Measurements from ENCODE around the gene GFY.

GFY gene

DNA sequence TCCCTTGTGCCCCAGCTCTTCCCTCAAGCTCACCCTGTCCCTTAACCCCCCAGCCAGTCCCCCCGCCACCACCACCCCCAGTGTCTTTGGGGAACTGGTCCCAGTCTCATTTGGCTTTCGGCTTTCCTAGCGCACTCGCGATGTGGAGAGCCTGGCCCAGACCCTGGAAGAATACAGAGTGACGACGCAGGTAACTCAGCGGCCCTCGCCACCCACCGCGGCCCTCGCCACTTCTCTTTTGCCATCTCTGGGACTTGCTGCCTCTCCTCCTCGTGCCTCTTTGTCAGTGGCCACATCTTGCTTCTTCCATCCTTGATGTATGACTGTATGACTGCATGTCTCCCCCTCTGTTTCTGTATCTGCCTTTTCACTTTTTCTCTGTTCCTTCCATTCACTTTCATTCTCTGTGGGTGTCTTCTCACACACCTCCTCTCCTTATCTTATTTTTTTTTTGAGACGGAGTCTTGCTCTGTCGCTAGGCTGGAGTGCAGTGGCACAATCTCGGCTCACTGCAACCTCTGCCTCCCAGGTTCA is 17.6 kb upstream of the GFY start:
- no peak for DNase-seq (ENCODE audit: low read depth in 1 of 2, low spot score in 1 of 2)

DNA sequence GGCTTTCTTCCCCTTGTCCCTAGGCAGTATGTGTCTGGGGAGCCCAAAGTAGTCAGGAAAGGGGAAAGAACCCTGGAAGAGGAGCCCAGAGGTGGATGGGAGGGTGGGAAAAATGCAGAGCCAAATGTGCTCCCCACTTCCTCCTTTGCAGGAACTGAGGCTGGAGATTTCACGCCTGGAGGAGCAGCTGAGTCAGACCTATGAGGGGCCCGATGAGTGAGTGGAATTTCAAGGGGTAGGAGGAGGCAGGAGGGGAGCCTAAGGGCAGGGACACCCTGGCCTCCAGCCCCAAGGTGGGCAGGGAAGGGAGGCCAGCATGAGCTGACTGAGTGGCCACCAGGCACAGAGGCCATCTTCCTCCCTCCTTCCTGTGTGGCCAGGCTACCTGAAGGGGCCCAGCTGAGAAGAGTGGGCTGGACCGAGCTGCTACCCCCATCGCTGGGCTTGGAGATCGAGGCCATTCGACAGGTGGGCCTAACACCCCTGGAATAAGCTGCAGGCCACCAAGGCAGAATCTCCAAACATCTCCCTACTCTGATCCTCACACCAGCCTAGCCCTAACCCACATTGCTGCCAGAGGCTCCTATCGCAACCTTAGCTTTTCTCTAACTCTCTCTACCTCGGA is 16.3 kb upstream of the GFY start:
- DNase-seq (ENCODE audit: low read depth in 1 of 2, low spot score in 1 of 2) = no peak

DNA sequence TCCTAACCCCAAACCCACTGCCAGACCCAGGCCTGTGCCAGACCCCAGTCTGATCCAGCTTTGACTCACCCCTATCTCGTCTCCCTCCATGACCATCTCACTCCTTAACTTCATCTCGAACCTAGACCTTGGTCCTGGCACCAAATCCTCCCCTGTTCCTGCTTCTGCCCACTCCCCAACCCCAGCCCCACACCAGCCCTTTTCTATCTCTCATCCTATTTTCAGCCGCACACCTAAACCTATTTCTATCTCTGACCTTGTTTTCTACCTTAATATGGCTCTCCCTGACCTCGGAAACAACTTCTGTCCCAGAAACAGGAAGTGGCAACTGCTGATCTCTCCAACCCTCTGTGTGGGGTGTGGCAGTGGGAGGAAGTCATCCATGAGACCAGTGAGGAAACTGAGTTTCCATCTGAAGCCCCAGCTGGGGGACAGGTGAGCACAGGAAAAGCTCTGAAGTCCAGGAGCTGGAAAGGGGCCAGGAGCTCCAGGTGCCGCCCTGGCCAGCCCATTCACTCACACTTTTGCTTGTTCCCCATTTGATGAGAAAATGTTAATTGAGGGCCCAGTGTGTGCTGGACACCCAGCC is 15.7 kb upstream of the GFY start:
- DNase-seq (ENCODE audit: low read depth in 1 of 2, low spot score in 1 of 2) = no peak

DNA sequence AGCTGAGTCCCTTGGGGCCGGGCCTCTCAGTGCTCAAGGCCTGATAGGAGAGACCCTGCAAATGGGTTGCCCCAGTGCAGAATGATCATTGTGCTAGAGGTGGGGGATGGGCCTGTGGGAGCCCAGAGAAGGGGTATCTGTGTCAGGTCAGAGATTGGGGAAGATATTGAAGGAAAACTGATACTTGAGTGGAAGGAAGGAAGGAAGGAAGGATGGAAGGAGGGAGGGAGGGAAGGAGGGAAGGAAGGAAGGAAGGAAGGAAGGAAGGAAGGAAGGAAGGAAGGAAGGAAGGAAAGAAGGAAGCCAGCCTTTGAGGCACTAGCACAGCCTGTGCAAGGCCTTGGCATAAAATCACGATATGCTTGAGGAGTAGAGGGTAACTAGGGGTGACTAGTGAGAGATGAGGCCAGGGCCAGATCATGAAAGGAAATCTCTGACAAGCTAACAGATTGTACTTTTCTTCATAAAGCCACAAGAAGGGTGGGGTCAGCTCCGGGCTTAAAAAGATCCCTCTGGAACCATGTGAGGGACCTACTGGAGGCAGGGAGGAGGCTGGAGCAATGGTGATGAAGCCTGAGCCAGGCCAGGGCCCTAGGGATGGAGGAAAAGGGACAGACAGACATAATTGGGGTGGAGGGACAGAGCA is 13.4 kb upstream of the GFY start:
- no peak for DNase-seq (ENCODE audit: low read depth in 1 of 2, low spot score in 1 of 2)

DNA sequence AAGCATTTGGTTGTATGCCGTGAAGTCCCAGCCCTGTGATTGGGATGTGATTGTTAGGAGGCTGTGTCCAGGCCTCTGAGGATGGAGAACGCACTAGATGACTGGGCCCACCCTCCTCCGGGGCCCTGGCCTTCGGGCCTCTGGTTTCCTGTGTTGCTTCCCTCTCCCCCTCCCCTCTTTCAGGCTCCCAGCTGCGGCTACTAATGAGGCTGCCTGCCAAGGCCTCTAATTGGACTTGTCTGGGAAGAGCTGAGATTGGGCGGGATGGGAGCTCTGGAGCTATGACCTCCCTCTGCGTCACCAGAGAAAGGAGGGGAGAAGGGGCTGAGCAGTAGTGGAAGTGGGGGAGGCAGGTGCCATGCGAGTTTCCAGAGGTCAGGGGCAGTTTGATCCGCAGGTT is 11.8 kb upstream of the GFY start:
- no peak for DNase-seq (ENCODE audit: low read depth in 1 of 2, low spot score in 1 of 2)

DNA sequence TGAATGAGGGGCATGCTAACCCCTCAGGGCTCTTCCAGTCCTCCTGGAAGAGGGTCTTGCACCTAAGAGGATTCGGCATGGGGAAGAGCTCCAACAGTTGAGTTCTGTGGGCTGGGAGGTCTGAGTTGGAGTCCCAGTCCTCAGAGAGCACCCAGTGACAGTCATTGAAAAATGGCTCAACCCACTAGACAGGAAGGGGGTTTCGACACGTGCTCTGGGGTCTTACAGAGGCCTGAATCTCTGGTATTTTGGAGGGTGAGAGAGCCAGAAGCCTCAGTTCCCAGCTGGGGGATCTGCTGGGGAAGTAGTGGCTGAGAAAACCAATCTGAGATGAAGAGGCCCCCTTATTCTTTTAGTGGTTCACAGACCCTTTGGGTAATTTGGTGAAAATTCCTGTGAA is 10.9 kb upstream of the GFY start:
- no peak for DNase-seq (ENCODE audit: low read depth in 1 of 2, low spot score in 1 of 2)

DNA sequence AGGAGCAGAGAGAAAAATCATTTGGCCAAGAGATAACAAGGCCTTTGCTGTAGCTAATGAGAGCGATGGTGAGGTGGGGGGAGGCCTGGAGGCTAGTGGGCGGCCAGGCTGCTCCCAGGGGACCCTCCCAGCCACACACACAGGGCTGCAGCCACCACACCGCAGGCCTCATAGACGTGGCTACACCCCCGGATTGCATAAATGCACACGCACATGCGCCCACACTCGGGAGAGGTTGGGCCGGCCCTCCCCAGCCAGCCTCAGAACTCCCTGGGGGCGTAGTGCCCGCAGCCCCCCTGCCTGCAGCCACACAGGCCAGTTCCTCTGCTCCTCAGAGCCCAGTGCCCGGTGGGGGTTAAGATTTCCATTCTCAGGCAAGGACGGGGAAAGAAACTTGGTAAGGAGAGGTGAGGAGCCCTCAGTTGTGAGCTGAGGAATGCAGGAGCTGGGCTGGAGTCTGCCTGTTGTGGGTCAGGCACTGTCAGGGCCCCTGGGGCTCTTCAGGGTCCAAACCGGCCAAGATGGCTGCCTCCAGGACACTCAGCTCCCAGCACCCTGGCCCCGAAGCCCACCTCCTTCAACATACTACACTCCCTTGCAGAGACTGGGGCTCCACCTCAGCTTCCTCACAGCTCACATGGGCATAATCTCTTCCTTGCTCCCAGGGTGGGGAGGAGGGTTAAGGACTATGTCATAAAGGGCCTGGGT is 9.9 kb upstream of the GFY start:
- DNase-seq (ENCODE audit: low read depth in 1 of 2, low spot score in 1 of 2) = no peak

DNA sequence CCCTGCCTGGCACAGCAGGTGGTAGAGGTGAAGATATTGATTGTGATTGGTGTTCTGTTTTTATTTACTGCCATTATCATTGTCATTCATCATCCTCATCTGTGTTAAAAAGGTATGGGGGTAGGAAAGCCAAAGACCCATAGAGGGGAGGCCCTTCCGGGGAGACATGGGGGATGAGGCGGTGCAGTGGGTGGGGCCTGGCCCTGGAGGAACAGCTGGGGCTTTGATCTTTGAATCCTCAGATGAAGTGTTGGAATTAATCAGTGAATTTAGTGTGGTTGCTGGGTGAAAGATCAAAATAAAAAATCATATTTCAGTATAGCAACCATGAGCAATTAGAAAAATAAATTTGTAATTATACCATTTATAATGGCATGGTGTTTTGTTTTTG is 9.4 kb upstream of the GFY start:
- DNase-seq (ENCODE audit: low read depth in 1 of 2, low spot score in 1 of 2) = no peak

DNA sequence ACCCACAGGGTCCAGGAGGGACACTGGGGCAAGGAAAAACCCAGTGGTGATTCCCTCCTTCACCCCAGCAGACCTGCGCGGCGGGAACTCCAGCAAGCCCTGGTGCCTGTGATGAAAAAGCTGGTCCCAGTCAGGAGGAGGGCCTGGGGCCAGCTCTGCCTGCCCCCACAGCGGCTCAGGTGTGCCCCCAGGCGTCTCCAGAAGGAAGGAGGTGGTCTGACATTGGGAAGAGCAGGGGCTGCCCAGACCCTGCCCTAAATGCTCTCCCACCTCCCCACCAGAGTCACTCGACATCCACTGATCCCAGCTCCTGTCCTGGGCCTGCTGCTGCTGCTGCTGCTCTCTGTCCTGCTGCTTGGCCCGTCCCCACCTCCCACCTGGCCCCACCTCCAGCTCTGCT is 8.1 kb upstream of the GFY start:
- no peak for DNase-seq (ENCODE audit: low read depth in 1 of 2, low spot score in 1 of 2)

DNA sequence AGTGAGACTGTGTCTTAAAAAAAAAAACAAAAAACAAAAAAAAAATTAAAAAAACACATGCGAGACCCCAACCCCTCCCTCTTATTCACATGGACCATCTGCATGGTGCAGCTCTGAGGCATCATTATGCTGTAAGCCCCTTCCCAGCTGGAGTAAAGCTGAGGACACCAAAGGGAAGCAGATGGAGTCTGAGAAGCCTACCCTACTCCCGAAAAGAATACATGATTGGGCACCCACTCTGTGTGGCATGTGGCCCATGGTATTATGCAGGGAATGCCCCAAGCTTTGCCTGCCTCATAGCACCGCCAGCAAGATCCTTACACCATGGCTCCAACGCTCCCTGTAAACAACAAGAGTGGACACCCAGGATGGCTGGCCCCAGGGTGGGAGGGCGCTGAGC is 6.7 kb upstream of the GFY start:
- DNase-seq (ENCODE audit: low read depth in 1 of 2, low spot score in 1 of 2) = no peak

DNA sequence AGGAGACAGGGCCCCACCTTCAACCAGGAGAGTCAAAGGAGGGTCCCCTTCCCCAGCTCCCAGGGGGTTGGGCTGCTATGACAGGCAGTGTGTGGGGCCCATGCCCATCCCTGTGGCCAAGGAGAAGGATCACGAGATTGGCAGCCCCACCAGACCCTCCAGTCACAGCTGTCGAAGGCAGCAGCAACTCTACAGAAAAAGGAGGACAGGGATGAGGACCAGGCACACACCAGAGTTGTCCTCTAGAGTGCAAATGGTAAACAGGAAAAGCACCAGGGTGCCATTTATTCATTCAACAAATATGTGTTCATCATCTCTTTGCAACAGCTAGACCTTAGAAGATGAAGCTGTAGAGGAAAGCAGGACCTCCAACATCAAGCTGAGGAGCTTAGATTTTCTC is 6.0 kb upstream of the GFY start:
- DNase-seq (ENCODE audit: low read depth in 1 of 2, low spot score in 1 of 2) = no peak

DNA sequence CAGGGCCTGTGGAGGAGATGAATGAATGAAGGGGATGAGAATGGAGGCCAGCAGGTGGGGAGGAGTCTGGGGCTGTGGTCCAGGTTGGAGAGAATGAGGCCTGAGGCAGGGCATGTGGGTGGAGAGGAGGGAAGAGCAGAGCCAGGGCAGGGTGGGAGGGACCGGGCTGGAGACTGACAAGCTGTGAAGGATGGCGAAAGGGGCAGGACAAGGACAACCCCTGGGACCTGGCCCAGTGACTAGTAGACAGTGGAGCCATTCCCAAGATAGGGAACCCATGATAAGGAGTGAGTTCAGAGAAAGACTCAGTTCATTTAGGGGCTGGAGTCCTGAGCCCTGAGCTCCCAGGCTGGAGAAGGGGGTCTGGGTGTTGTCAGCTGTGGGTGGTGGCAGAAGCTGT is 5.0 kb upstream of the GFY start:
- DNase-seq (ENCODE audit: low read depth in 1 of 2, low spot score in 1 of 2) = no peak

DNA sequence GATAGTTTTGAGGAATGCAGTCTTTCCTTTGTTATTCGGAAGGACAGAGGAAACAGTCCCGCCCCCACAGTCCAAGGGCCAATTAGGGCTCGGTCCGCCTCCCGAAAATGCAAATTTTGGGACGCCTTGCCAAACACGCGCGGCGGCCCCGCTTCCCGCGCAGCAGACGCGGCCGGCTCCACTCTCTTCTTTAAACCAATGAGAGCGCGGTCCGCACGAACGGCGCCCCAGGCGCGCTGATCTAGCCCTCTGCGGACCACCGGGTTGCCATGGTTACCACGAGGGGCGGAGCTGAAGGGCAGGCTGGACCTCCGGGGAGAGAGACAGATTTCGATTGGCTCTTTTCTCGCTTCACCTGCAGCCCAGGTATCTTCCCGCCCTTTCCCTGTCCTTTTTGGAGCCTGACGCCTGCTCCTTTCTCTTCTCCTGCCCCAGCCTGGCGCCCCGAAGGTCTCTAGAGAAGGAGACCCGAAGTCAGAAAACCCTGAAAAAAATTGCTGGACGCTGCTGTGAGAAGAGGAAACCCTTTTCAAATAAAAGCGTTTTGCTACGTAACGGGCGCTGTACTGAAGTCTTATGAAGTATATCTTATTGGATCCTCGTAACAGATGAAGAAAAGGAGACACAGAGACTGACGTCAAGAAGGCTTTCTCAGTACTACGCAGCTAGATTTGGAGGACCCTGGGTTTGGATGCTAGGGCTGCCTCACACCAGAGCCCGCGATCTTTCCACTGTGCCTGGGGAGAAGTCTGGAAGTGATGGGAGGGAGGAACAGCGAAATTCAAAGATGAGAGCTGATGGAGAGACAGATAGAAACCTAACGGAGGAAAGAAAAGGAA is 3.9 kb upstream of the GFY start:
- no peak for DNase-seq (ENCODE audit: low read depth in 1 of 2, low spot score in 1 of 2)

DNA sequence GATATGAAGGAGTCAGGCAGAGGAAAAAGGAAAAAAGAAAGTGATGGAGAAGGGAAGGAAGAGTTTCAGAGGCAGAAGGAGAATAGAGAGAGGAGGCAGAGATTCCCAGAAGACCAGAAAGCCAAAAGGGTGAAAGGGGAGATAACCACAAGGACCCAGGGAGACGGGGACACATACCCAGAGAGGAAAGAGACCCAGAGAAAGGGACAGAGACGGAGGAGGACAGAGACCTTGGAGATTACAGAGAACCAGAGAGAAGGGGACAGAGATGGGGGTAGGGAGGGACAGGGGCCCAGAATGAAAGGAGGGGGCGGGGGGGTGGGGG is 3.3 kb upstream of the GFY start:
- no peak for DNase-seq (ENCODE audit: low read depth in 1 of 2, low spot score in 1 of 2)

DNA sequence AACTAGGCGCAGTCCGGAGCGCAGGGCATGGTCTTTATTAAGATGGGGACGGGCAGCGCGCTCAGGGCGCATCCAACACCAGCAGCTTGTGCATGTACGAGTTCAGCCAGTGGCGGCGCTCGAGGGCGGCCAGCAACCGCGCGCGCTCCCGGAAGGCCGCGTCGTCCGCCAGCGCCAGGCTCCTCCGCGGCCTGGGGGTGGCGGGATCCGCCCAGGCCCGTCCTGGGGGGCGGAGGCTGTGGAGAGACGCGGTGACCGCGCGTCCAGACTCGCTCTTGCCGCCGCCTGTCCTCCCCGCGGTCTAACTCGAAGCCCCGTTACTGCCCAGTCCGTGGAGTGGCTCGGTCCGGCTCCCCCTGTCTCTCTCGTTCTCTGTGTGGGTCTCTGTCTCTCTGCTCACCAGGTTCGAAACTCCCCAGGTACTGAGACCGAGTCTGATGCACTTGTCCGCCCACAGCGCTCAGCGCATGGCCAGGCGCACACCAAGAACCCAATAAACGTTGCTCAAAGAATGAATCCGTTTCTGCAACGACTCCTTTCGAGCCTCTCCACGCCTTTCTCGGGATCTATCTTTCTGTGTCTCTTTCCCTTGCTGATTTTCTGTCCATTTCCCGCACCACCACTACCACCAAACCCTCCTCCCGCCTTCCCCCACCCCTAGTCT is 2.6 kb upstream of the GFY start:
- DNase-seq (ENCODE audit: low read depth in 1 of 2, low spot score in 1 of 2) = no peak

DNA sequence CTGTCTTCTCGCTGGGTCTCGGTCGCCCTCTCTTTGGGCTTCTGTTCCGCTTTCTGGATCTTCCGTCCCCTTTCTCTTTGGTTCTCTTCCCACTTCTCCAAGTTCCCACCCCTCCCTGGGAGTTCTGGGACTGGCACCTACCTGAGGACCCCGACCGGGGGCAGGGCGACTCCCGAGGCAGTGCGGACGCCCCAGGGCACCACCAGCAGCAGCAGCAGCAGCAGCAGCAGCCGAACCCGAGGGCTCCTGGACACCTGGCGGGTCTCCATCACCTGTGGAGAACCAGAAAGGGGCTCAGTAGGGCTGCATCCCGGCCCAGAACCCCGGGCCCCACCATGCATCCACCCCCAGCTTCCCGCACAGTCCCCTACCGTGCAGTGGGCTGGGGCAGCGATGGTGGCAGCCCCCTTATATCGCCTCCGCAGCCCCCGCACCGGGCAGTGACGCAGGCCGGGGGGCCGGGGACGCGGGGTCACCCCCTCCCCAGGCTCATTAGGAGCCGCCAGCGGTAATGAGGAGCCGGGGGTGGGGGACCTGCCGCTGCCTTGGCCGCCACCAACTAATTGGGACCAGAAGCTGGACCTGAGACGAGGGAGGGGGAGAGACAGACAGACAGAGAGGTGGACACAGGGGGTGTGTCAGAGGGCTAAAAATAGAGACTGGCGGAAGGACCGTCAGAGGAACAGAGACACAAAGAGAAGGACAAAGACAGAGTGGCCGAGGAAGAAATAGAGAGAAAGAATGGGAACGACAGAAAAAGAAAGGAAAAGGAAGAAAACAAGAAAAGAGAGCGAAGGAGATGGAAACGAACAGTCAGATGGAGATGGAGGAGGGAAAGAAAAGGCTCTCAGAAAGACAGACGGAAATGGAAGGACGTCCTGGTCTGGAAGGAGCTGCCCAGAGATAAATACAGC is 1.9 kb upstream of the GFY start, which contains the start of gene PTH2:
Gene PTH2 (minus strand): TSS at position 371 of the 914 bp plus-strand sequence. CDS start 102 bp downstream, at position 269.
- DNase-seq (ENCODE audit: low read depth in 1 of 2, low spot score in 1 of 2) = no peak

DNA sequence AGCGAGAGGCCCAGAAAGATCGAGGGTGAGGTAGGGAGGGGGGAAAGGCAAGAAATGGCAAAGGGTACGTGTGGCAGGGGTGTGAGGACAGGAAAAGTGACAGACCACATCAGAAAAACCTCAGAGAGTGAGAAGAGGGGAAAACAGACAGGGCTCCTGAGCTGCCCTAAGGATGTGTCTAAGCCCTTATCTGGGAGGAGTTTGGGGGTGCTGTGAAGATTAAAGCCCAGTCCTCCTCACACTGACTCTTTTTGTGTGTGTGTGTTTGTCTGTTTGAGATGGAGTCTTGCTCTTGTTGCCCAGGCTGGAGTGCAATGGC is 1.2 kb upstream of the GFY start:
- DNase-seq (ENCODE audit: low read depth in 1 of 2, low spot score in 1 of 2) = no peak

DNA sequence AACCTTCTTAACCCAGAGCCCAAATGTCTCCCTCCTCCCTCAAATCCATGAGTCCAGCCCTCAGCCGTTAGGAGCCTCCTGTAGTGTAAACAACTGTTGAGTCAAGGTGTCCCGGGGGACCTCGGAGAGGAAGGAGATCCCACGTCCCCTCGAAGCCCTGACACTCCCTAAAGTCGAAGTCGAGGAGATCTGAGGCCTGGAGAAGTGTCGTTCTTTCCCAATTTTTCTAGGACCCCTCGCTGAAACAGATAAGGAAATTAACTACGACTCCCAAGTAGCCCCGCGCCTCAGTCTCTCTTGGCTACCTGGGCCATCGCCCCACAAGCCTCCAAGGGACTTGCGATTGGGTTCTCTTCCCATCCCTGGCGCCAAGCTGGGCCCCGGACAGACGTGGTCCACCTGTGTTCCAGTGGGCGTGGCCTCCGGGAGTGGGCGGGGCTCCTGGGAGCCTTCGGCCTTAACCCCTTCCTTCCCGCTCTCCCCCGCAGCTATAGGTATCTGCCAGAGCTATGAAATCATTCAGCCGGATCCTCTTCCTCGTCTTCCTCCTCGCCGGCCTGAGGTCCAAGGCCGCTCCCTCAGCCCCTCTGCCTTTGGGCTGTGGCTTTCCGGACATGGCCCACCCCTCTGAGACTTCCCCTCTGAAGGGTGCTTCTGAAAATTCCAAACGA is 869 bp downstream of the GFY start:
- no peak for DNase-seq (ENCODE audit: low read depth in 1 of 2, low spot score in 1 of 2)

DNA sequence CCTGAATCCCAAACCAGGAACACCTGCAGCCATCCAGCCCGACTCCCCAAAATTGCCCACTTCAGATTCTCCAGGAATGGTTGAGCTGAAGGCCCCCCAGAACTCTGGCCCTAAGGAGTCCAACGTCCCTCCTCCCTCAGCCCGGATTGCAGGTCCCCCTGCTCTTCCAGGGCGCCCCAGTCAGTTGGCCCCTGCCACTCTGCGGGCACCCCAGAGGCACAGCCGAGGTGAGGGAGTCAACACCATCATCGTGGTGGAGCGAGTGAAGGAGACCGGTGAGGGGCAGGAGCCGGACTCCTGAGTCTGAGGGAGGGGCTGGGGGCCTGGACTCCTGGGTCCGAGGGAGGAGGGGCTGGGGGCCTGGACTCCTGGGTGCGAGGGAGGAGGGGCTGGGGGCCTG is 2.2 kb downstream of the GFY start:
- no peak for DNase-seq (ENCODE audit: low read depth in 1 of 2, low spot score in 1 of 2)

Data from stimulated activated CD4-positive, alpha-beta T cell treated with anti-CD3 and anti-CD28 coated beads, Interleukin-15, amount 100 ng/mL, for 1 hour (primary cell).